HCT116 (cell line): ENCODE measurements around the gene ERCC6L. TPM values are rescaled to one million over a fixed set of nuclear protein-coding genes. Genes with fewer than 3 reads are reported as not detected.

Experiments used
- ATAC-seq: fragments of 200-7000 bp; cut with Tn5 transposase; 2 replicates; pipeline ENCODE4 v1.9.1; 2020; ENCODE audit warnings: mild to moderate bottlenecking, moderate library complexity
- BruUV-seq: library from RNA; stranded (reverse); fragments of 400-500 nt; replicated peaks from 2 replicates; lab custom pipeline; 2021; lab: Mats Ljungman, UMichigan
- CTCF ChIA-PET: fragments of 300-600 bp; sonication (Branson Sonifier 250); formaldehyde crosslinking; loops from one replicate; lab custom pipeline; 2021; ENCODE audit warnings: antibody characterized with exemption; lab: Charles Lee
- POLR2A ChIA-PET: fragments of 300-600, 350-600 bp; sonication (Branson Sonifier 250); formaldehyde crosslinking; loops from one replicate; lab custom pipeline; 2021; ENCODE audit warnings: antibody characterized with exemption; lab: Charles Lee
- RAD21 ChIA-PET, 2 experiments: fragments of 300-600 bp; sonication (Branson Sonifier 250); formaldehyde crosslinking; loops; one replicate each; lab custom pipeline; 2023; ENCODE audit warnings: low total read pairs in 2 of 2; ENCODE audit not compliant: uncharacterized antibody in 2 of 2, unreplicated experiment in 2 of 2, low non-redundant PET in 1 of 2; lab: Charles Lee
- DNase-seq: peaks from one replicate; pipeline ENCODE4 v3.0.0-alpha.2; 2010; ENCODE audit warnings: low read depth, low spot score
- H2AFZ ChIP-seq: fragments of 200-600 bp; shearing (Covaris generic), sonication (generic); 2 replicates; pipeline ENCODE4 v1.6.1; 2017; ENCODE audit warnings: low read depth, mixed run types, mixed read lengths, antibody characterized with exemption, low read length; ENCODE audit not compliant: poor library complexity, severe bottlenecking
- H3K27ac ChIP-seq: 2 replicates; pipeline ENCODE4 v1.5.1; 2012; ENCODE audit warnings: low read depth, low read length
- H3K27me3 ChIP-seq: fragments of 200-600 bp; sonication (generic); 2 replicates; pipeline ENCODE4 v1.6.1; 2016; ENCODE audit warnings: mixed run types, low read length, mixed read lengths; ENCODE audit not compliant: insufficient read depth
- H3K36me3 ChIP-seq, 2 experiments: fragments of 200-500 bp in 1 of 2; fragments of 200-600 bp in 1 of 2; sonication (Bioruptor generic) in 1 of 2; sonication (generic) in 1 of 2; 2 replicates each; pipeline versions ENCODE4 v1.5.1 to v1.6.1; 2014 to 2016; ENCODE audit warnings: low read length in 2 of 2, inconsistent platforms in 1 of 2, mixed read lengths in 1 of 2, mixed run types in 1 of 2; ENCODE audit not compliant: insufficient read depth in 2 of 2, control insufficient read depth in 1 of 2
- H3K4me1 ChIP-seq, 2 experiments: fragments of 200-600 bp in 1 of 2; sonication (generic) in 1 of 2; 2 replicates each; pipeline versions ENCODE4 v1.5.1 to v1.6.1; 2012 to 2017; ENCODE audit warnings: low read length in 2 of 2, inconsistent platforms in 1 of 2, mild to moderate bottlenecking in 1 of 2, mixed read lengths in 1 of 2, mixed run types in 1 of 2, moderate library complexity in 1 of 2; ENCODE audit not compliant: insufficient read depth in 2 of 2, control insufficient read depth in 1 of 2
- H3K4me2 ChIP-seq: fragments of 200-600 bp; sonication (generic); 2 replicates; pipeline ENCODE4 v1.6.1; 2017; ENCODE audit warnings: mixed run types, low read length, mixed read lengths
- H3K4me3 ChIP-seq, 2 experiments: fragments of 200-600 bp in 1 of 2; sonication (generic) in 1 of 2; replicated peaks in 1 of 2; 2 replicates each; pipeline ENCODE4 v1.5.1; 2011 to 2016; ENCODE audit warnings: low read length in 2 of 2, control low read depth in 1 of 2, low read depth in 1 of 2, mild to moderate bottlenecking in 1 of 2, mixed read lengths in 1 of 2, mixed run types in 1 of 2
- H3K79me2 ChIP-seq: fragments of 200-600 bp; sonication (generic); 2 replicates; pipeline ENCODE4 v1.6.1; 2017; ENCODE audit warnings: mild to moderate bottlenecking, mixed run types, low read length, moderate library complexity, mixed read lengths; ENCODE audit not compliant: insufficient read depth
- H3K9ac ChIP-seq: fragments of 200-600 bp; sonication (generic); 2 replicates; pipeline ENCODE4 v1.6.1; 2016; ENCODE audit warnings: low read length, mixed read lengths
- H3K9me2 ChIP-seq: fragments of 200-600 bp; sonication (generic), shearing (Covaris generic); 2 replicates; pipeline ENCODE4 v1.6.1; 2017; ENCODE audit warnings: mixed run types, mild to moderate bottlenecking, moderate library complexity; ENCODE audit not compliant: insufficient read depth
- H3K9me3 ChIP-seq, 2 experiments: fragments of 200-500 bp in 1 of 2; fragments of 200-600 bp in 1 of 2; sonication (Bioruptor generic) in 1 of 2; sonication (generic) in 1 of 2; 2 replicates each; pipeline ENCODE4 v1.6.1; 2014 to 2017; ENCODE audit warnings: low read length in 2 of 2, mixed read lengths in 2 of 2, inconsistent platforms in 1 of 2, low read depth in 1 of 2, mild to moderate bottlenecking in 1 of 2, mixed run types in 1 of 2, moderate library complexity in 1 of 2; ENCODE audit not compliant: control insufficient read depth in 1 of 2, insufficient read depth in 1 of 2
- H4K20me1 ChIP-seq: fragments of 200-600 bp; sonication (generic), shearing (Covaris generic); 2 replicates; pipeline ENCODE4 v1.6.1; 2017; ENCODE audit warnings: mixed run types, mild to moderate bottlenecking, moderate library complexity; ENCODE audit not compliant: insufficient read depth
- ATF3 ChIP-seq: IDR thresholded peaks from 2 replicates; pipeline ENCODE4 v1.6.1; 2012
- CBX3 ChIP-seq: IDR thresholded peaks from 2 replicates; pipeline ENCODE4 v1.6.1; 2012; ENCODE audit warnings: low read depth
- EGR1 ChIP-seq: IDR thresholded peaks from 2 replicates; pipeline ENCODE4 v1.6.1; 2012; ENCODE audit warnings: low read depth
- EZH2 ChIP-seq: fragments of 200-600 bp; sonication (generic); IDR thresholded peaks from 2 replicates; pipeline ENCODE4 v1.6.1; 2017; ENCODE audit warnings: antibody characterized with exemption, mixed run types
- FOSL1 ChIP-seq: IDR thresholded peaks from 2 replicates; pipeline ENCODE4 v1.6.1; 2012; ENCODE audit warnings: low read depth
- POLR2AphosphoS5 ChIP-seq: IDR thresholded peaks from 2 replicates; pipeline ENCODE4 v1.6.1; 2011; ENCODE audit warnings: mild to moderate bottlenecking, low read depth, low read length, moderate library complexity
- REST ChIP-seq: IDR thresholded peaks from 2 replicates; pipeline ENCODE4 v1.6.1; 2012; ENCODE audit warnings: low read depth
- SIN3A ChIP-seq: IDR thresholded peaks from 2 replicates; pipeline ENCODE4 v1.6.1; 2012; ENCODE audit warnings: low read depth
- SRF ChIP-seq: IDR thresholded peaks from 2 replicates; pipeline ENCODE4 v1.6.1; 2012; ENCODE audit warnings: low read depth
- YY1 ChIP-seq: IDR thresholded peaks from 2 replicates; pipeline ENCODE4 v1.6.1; 2011; ENCODE audit warnings: low read length, low read depth, moderate library complexity, mild to moderate bottlenecking; ENCODE audit not compliant: insufficient replicate concordance; ENCODE audit errors: extremely low read depth
- ZBTB33 ChIP-seq: IDR thresholded peaks from 2 replicates; pipeline ENCODE4 v1.6.1; 2011; ENCODE audit warnings: mild to moderate bottlenecking, low read length, moderate library complexity; ENCODE audit not compliant: insufficient replicate concordance; ENCODE audit errors: extremely low read depth
- ZNF274 ChIP-seq: fragments of 200-500 bp; sonication (Bioruptor generic); IDR thresholded peaks from 2 replicates; pipeline ENCODE4 v1.6.1; 2014; ENCODE audit warnings: mild to moderate bottlenecking, low read depth, low read length, inconsistent platforms
- intact Hi-C: fragments of 100-400 bp; cut with micrococcal nuclease; formaldehyde crosslinking; loops from 2 replicates; pipeline ENCODE4 v1.10.0; 2022
- total RNA-seq: library from RNA; stranded (reverse); gene quantifications from one replicate; pipeline ENCODE4 v1.2.1, GENCODE V29; 2021; ENCODE audit not compliant: unreplicated experiment

Gene ERCC6L
- total RNA-seq, 1 experiment from 2014 or later, result 12.5 TPM

GRCh38 chrX:72169008-72169728 lies 69.7 kb downstream of the ERCC6L start:
- no peaks in the 10 kb centered on the region for H3K9me2 ChIP-seq
- TF ChIP-seq SIN3A (no peak), SRF (no peak), YY1 (no peak), ATF3 (no peak), ZNF274 (no peak), ZBTB33 (no peak), FOSL1 (no peak), REST (no peak), CBX3 (no peak), POLR2AphosphoS5 (no peak), EZH2 (no peak), EGR1 (no peak)
- H3K36me3 ChIP-seq, result no peaks in the 10 kb centered on the region
- no peak overlapping the region for H3K4me2 ChIP-seq
- H3K9me3 ChIP-seq, result no peaks in the 10 kb centered on the region
- H3K27me3 ChIP-seq, result no peaks in the 10 kb centered on the region
- H3K4me3 ChIP-seq, result no peak overlapping the region
- H2AFZ ChIP-seq, result no peak overlapping the region
- DNase-seq, result no peak
- H3K9ac ChIP-seq, result no peak overlapping the region
- H3K4me1 ChIP-seq, result no peaks in the 10 kb centered on the region
- H3K27ac ChIP-seq, result no peak overlapping the region
- ChIA-PET CTCF (no interaction called here), POLR2A (no interaction called here), RAD21 (no interaction called here)
- no peak for ATAC-seq
- H3K79me2 ChIP-seq, result no peaks in the 10 kb centered on the region
- intact Hi-C loops, result no loop called here
- no peaks in the 10 kb centered on the region for H4K20me1 ChIP-seq
- no TSS peak for BruUV-seq
